Lung (tissue), 12 donors: ENCODE measurements around the gene PLEKHN1. TPM values are rescaled to one million over a fixed set of nuclear protein-coding genes. Genes with fewer than 3 reads are reported as not detected.

ENCODE experiments used
- ATAC-seq: fragments of 200-7000 bp; cut with Tn5 transposase; one replicate; pipeline ENCODE4 v1.9.1; 2020; ENCODE audit warnings: moderate number of reproducible peaks; ENCODE audit not compliant: insufficient read depth, low FRiP score
- DNase-seq, 3 donors: peaks; one replicate each; pipeline ENCODE4 v3.0.0-alpha.2; 2013 to 2017
- H3K27ac ChIP-seq, 2 donors: one replicate each; pipeline ENCODE4 v1.5.1; 2013; ENCODE audit warnings: mild to moderate bottlenecking in 2 of 2, moderate library complexity in 2 of 2, control low read depth in 1 of 2, inconsistent platforms in 1 of 2, low read depth in 1 of 2, low read length in 1 of 2
- H3K27me3 ChIP-seq, 3 donors: one replicate each; pipeline ENCODE4 v1.5.1; 2013; ENCODE audit warnings: low read length in 2 of 3; ENCODE audit not compliant: control insufficient read depth in 3 of 3, insufficient read depth in 3 of 3
- H3K36me3 ChIP-seq, 4 donors: one replicate each; pipeline ENCODE4 v1.5.1; 2013; ENCODE audit warnings: low read length in 4 of 4, mild to moderate bottlenecking in 1 of 4, moderate library complexity in 1 of 4; ENCODE audit not compliant: control insufficient read depth in 4 of 4, insufficient read depth in 4 of 4
- H3K4me1 ChIP-seq, 5 donors: one replicate each; pipeline ENCODE4 v1.5.1; 2013; ENCODE audit warnings: low read length in 5 of 5, mild to moderate bottlenecking in 2 of 5, moderate library complexity in 1 of 5; ENCODE audit not compliant: control insufficient read depth in 5 of 5, insufficient read depth in 5 of 5
- H3K4me3 ChIP-seq: one replicate; pipeline ENCODE4 v1.5.1; 2013; ENCODE audit warnings: mild to moderate bottlenecking, control low read depth, moderate library complexity
- H3K9ac ChIP-seq, 2 donors: one replicate each; pipeline ENCODE4 v1.5.1; 2013; ENCODE audit warnings: low read length in 2 of 2, control low read depth in 1 of 2; ENCODE audit not compliant: insufficient read depth in 1 of 2
- H3K9me3 ChIP-seq, 4 donors: one replicate each; pipeline ENCODE4 v1.5.1; 2013; ENCODE audit warnings: low read length in 3 of 4, mild to moderate bottlenecking in 1 of 4, moderate library complexity in 1 of 4; ENCODE audit not compliant: control insufficient read depth in 4 of 4, insufficient read depth in 3 of 4
- CTCF ChIP-seq: IDR thresholded peaks from 2 replicates; pipeline ENCODE4 v1.5.1; 2012; ENCODE audit warnings: mild to moderate bottlenecking; ENCODE audit errors: control extremely low read depth, extremely low read depth
- WGBS, 2 donors: extraction: QIAGEN DNeasy Blood & Tissue Kit; methylation state at CpG; one replicate each; pipeline ENCODE4 v1.1.7; 2013; 5-methylcytosine and 5-hydroxymethylcytosine counted together
- polyA plus RNA-seq, 2 donors: library from polyadenylated mRNA; stranded (reverse); fragments of 200-250 nt; gene quantifications; one replicate each; pipeline ENCODE4 v1.2.1, GENCODE V29; 2013
- total RNA-seq, 2 donors: library from RNA; depleted of rRNA in 1 of 2; stranded (reverse); fragments of >200 nt in 1 of 2; gene quantifications; one replicate each; pipeline ENCODE4 v1.2.1, GENCODE V29; 2014 to 2021
- donor health status: control.
- donor health status: control.
- donor health status: Bipolar disorder and iron deficiency.
- donor health status: healthy.
- donor health status: DM: yes; HTN: yes; CAD: no.

PLEKHN1 gene
- total and polyA plus RNA-seq, 4 donors, result 2.0 to 5.1 (median 2.4) TPM

- Histone ChIP-seq H3K9ac (no peak overlapping the region), H3K4me1 (peaks cover 0 to 6% (median 4%) of the 10 kb centered on the region in 5 donors), H3K36me3 (peaks cover 28 to 78% (median 35%) of the 10 kb centered on the region in 4 donors), H3K4me3 (no peak overlapping the region), H3K27ac (no peak overlapping the region), H3K9me3 (peaks cover 0 to 9% (median 0%) of the 10 kb centered on the region in 4 donors), H3K27me3 (no peaks in the 10 kb centered on the region)
- 91 to 94% methylated on average over 32 of the region's 32 CpGs for WGBS, 2 donors
- ATAC-seq (no peak), DNase-seq (no peak)
- no peak for TF ChIP-seq CTCF
Observed at GRCh38 chr1:953524-954320, 12.6 kb upstream of the PLEKHN1 start.

DNA sequence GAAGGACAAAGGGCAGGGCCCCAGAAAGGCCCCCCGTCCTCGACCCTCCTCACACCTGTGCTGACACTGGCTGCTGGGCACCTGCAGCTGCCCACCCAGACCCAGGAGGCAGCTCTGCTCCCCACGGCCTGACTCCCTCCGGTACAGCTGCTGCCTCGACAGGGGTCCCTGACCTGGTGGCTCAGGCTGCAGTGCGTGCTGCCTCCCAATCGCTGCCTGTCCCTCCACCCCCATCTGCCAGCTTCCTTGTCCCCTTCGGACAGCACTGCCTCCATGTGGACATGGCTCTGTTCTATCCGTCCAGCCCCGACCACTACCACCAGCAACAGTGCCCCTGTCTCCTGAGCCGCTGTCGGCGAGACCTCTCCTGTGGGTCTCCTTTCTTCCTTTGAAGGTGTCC, 11.4 kb upstream of the PLEKHN1 start:
- ATAC-seq (no peak), DNase-seq (no peak)
- peaks cover 19 to 67% (median 28%) of the 10 kb centered on the region in 4 donors for H3K36me3 ChIP-seq
- peaks cover 0 to 6% (median 0%) of the 10 kb centered on the region in 4 donors for H3K9me3 ChIP-seq
- no peak overlapping the region for H3K9ac ChIP-seq
- no peak for TF ChIP-seq CTCF
- H3K27ac ChIP-seq, result no peak overlapping the region
- no peak overlapping the region for H3K4me3 ChIP-seq
- peaks cover 0 to 8% (median 4%) of the 10 kb centered on the region in 5 donors for H3K4me1 ChIP-seq
- no peaks in the 10 kb centered on the region for H3K27me3 ChIP-seq
- WGBS, 2 donors, result 92 to 96% methylated on average over 13 of the region's 13 CpGs

GRCh38 chr1:955474-955873, 10.8 kb upstream of the PLEKHN1 start:
- ATAC-seq, result no peak
- peaks cover 14 to 61% (median 23%) of the 10 kb centered on the region in 4 donors for H3K36me3 ChIP-seq
- 25 to 66% methylated on average over 6 of the region's 6 CpGs for WGBS, 2 donors

More at GRCh38 chr1:955474-955873, 10.8 kb upstream of the PLEKHN1 start:
- TF ChIP-seq CTCF, result no peak
- H3K27ac ChIP-seq, result no peak overlapping the region
- H3K4me1 ChIP-seq, result peaks cover 0 to 8% (median 4%) of the 10 kb centered on the region in 5 donors
- no peak for DNase-seq
- H3K4me3 ChIP-seq, result no peak overlapping the region
- H3K9ac ChIP-seq, result no peak overlapping the region
- peaks cover 0 to 2% (median 0%) of the 10 kb centered on the region in 4 donors for H3K9me3 ChIP-seq
- no peaks in the 10 kb centered on the region for H3K27me3 ChIP-seq
